ENCODE measurements around the gene HECW1. TPM values are rescaled to one million over a fixed set of nuclear protein-coding genes. Genes with fewer than 3 reads are reported as not detected.

The HECW1 gene
- total RNA-seq, 1 donor from 2014 or later = 0.46 TPM

GRCh38 chr7:43479042-43479441, 366.6 kb downstream of the HECW1 start:
- DNase-seq (ENCODE audit: low read depth) = no peak
- Histone ChIP-seq H3K36me3 (ENCODE audit: control insufficient read depth, insufficient read depth, low read length) (no peaks in the 10 kb centered on the region), H3K4me3 (ENCODE audit: low read depth, low read length) (no peak overlapping the region), H3K27me3 (ENCODE audit: control insufficient read depth, insufficient read depth, low read length) (no peaks in the 10 kb centered on the region)
- TF ChIP-seq, protein P1, sequence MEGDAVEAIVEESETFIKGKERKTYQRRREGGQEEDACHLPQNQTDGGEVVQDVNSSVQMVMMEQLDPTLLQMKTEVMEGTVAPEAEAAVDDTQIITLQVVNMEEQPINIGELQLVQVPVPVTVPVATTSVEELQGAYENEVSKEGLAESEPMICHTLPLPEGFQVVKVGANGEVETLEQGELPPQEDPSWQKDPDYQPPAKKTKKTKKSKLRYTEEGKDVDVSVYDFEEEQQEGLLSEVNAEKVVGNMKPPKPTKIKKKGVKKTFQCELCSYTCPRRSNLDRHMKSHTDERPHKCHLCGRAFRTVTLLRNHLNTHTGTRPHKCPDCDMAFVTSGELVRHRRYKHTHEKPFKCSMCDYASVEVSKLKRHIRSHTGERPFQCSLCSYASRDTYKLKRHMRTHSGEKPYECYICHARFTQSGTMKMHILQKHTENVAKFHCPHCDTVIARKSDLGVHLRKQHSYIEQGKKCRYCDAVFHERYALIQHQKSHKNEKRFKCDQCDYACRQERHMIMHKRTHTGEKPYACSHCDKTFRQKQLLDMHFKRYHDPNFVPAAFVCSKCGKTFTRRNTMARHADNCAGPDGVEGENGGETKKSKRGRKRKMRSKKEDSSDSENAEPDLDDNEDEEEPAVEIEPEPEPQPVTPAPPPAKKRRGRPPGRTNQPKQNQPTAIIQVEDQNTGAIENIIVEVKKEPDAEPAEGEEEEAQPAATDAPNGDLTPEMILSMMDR (IDR thresholded peaks at IDR 0.05; ENCODE audit: insufficient read depth, low read length, poor library complexity, severe bottlenecking) = no peak

DNA sequence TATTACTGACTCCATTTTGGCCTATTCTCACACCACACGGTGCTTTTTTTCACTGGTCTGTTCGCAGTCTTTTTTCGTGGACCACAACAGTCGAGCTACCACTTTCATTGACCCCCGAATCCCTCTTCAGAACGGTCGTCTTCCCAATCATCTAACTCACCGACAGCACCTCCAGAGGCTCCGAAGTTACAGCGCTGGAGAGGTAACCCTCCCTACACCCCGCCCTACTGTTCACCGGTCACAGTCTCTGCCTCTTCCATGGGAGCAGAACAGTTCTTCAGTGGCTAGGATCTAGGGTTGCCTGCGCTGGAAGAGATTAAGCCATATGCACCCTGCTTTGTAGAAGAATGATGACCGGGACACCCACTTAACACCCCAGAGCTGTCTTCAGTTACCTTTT, 367.1 kb downstream of the HECW1 start:
- no peak for DNase-seq (ENCODE audit: low read depth)
- Histone ChIP-seq H3K36me3 (ENCODE audit: control insufficient read depth, insufficient read depth, low read length) (no peaks in the 10 kb centered on the region), H3K27me3 (ENCODE audit: control insufficient read depth, insufficient read depth, low read length) (no peaks in the 10 kb centered on the region), H3K4me3 (ENCODE audit: low read depth, low read length) (no peak overlapping the region)
- TF ChIP-seq, protein P1 (IDR thresholded peaks at IDR 0.05; ENCODE audit: insufficient read depth, low read length, poor library complexity, severe bottlenecking) = no peak

- Histone ChIP-seq H3K36me3 (ENCODE audit: control insufficient read depth, insufficient read depth, low read length) (no peaks in the 10 kb centered on the region), H3K4me3 (ENCODE audit: low read depth, low read length) (no peak overlapping the region), H3K27me3 (ENCODE audit: control insufficient read depth, insufficient read depth, low read length) (no peaks in the 10 kb centered on the region)
- no peak for DNase-seq (ENCODE audit: low read depth)
- TF ChIP-seq, protein P1 (IDR thresholded peaks at IDR 0.05; ENCODE audit: insufficient read depth, low read length, poor library complexity, severe bottlenecking) = no peak
These were observed 368.1 kb downstream of the HECW1 start for GRCh38 chr7:43480581-43480980.

- H3K36me3 ChIP-seq (ENCODE audit: control insufficient read depth, insufficient read depth, low read length) = no peaks in the 10 kb centered on the region
- no peak overlapping the region for H3K4me3 ChIP-seq (ENCODE audit: low read depth, low read length)
- TF ChIP-seq, protein P1 (IDR thresholded peaks at IDR 0.05; ENCODE audit: insufficient read depth, low read length, poor library complexity, severe bottlenecking) = no peak
- H3K27me3 ChIP-seq (ENCODE audit: control insufficient read depth, insufficient read depth, low read length) = no peaks in the 10 kb centered on the region
- no peak for DNase-seq (ENCODE audit: low read depth)
These were observed 369.6 kb downstream of the HECW1 start for GRCh38 chr7:43481902-43482678.

GRCh38 chr7:43482679-43483252, 370.3 kb downstream of the HECW1 start:
- no peaks in the 10 kb centered on the region for H3K36me3 ChIP-seq (ENCODE audit: control insufficient read depth, insufficient read depth, low read length)
- TF ChIP-seq, protein P1 (IDR thresholded peaks at IDR 0.05; ENCODE audit: insufficient read depth, low read length, poor library complexity, severe bottlenecking) = no peak
- DNase-seq (ENCODE audit: low read depth) = no peak
- H3K27me3 ChIP-seq (ENCODE audit: control insufficient read depth, insufficient read depth, low read length) = no peaks in the 10 kb centered on the region
- H3K4me3 ChIP-seq (ENCODE audit: low read depth, low read length) = no peak overlapping the region
